Ascending aorta (tissue), 2 donors: ENCODE results near the gene SZT2. TPM values are rescaled to one million over a fixed set of nuclear protein-coding genes. Genes with fewer than 3 reads are reported as not detected.

ENCODE experiments used
- DNase-seq, 2 donors: peaks; one replicate each; pipeline ENCODE4 v3.0.0-alpha.2; 2019; ENCODE audit warnings: low spot score in 2 of 2
- H3K27ac ChIP-seq, 2 donors: fragments of 200-600 bp; sonication (generic); one replicate each; pipeline ENCODE4 v1.5.1; 2016 to 2017; ENCODE audit warnings: mild to moderate bottlenecking in 1 of 2
- H3K27me3 ChIP-seq: fragments of 200-600 bp; sonication (generic); one replicate; pipeline ENCODE4 v1.5.1; 2017
- H3K36me3 ChIP-seq, 2 donors: fragments of 200-600 bp; sonication (generic); one replicate each; pipeline ENCODE4 v1.5.1; 2016
- H3K4me1 ChIP-seq, 2 donors: fragments of 200-600 bp; sonication (generic); one replicate each; pipeline ENCODE4 v1.5.1; 2016 to 2017; ENCODE audit warnings: mild to moderate bottlenecking in 1 of 2
- H3K4me3 ChIP-seq, 2 donors: fragments of 200-600 bp; sonication (generic); one replicate each; pipeline ENCODE4 v1.5.1; 2016 to 2017; ENCODE audit warnings: mild to moderate bottlenecking in 1 of 2
- H3K9me3 ChIP-seq, 2 donors: fragments of 200-600 bp; sonication (generic); one replicate each; pipeline ENCODE4 v1.5.1; 2016
- CTCF ChIP-seq, 3 experiments: fragments of 200-600 bp in 2 of 3; fragments of 450-650 bp in 1 of 3; sonication (generic) in 2 of 3; IDR thresholded peaks; one replicate each; pipeline ENCODE4 v1.5.1; 2016 to 2019; ENCODE audit warnings: antibody characterized with exemption in 3 of 3, mild to moderate bottlenecking in 1 of 3, moderate library complexity in 1 of 3
- intact Hi-C: fragments of 100-400 bp; cut with DNase I; formaldehyde crosslinking; loops from one replicate; pipeline ENCODE4 v1.15.1; 2023
- total RNA-seq: library from RNA; depleted of rRNA; stranded (reverse); fragments of >200 nt; gene quantifications from one replicate; pipeline ENCODE4 v1.1.0, GENCODE V29; 2016

Gene SZT2
- total RNA-seq, 1 donor from 2014 or later = 35.9 TPM

GRCh38 chr1:43373066-43373940 is 16.4 kb upstream of the SZT2 start:
- H3K4me1 ChIP-seq = peaks cover 5 to 10% of the 10 kb centered on the region in 2 donors
- H3K27me3 ChIP-seq = no peaks in the 10 kb centered on the region
- H3K9me3 ChIP-seq = no peaks in the 10 kb centered on the region
- intact Hi-C loops = no loop called here
- H3K4me3 ChIP-seq = no peak overlapping the region
- no peak for DNase-seq
- peaks cover 0 to 4% of the 10 kb centered on the region in 2 donors for H3K36me3 ChIP-seq
- TF ChIP-seq CTCF (IDR thresholded peaks at IDR 0.05) = no peak
- H3K27ac ChIP-seq = peak overlapping the region; percentile 41 to 54

- peaks cover 0 to 13% of the 10 kb centered on the region in 2 donors for H3K36me3 ChIP-seq
- H3K9me3 ChIP-seq = no peaks in the 10 kb centered on the region
- no peak for DNase-seq
- H3K27ac ChIP-seq = no peak overlapping the region
- H3K4me1 ChIP-seq = no peaks in the 10 kb centered on the region
- no peak for TF ChIP-seq CTCF (IDR thresholded peaks at IDR 0.05)
- no peak overlapping the region for H3K4me3 ChIP-seq
- no peaks in the 10 kb centered on the region for H3K27me3 ChIP-seq
- intact Hi-C loops = no loop called here
Measured at GRCh38 chr1:43376723-43377235, 12.9 kb upstream of the SZT2 start.

GRCh38 chr1:43377831-43378230 is 11.9 kb upstream of the SZT2 start:
- no peak for DNase-seq
- Histone ChIP-seq H3K9me3 (no peaks in the 10 kb centered on the region), H3K36me3 (peaks cover 0 to 23% of the 10 kb centered on the region in 2 donors), H3K27me3 (no peaks in the 10 kb centered on the region), H3K4me1 (no peaks in the 10 kb centered on the region), H3K27ac (no peak overlapping the region), H3K4me3 (no peak overlapping the region)
- no peak for TF ChIP-seq CTCF (IDR thresholded peaks at IDR 0.05)
- intact Hi-C loops = no loop called here

GRCh38 chr1:43379476-43379875 is 10.2 kb upstream of the SZT2 start:
- TF ChIP-seq CTCF (IDR thresholded peaks at IDR 0.05) = no peak
- intact Hi-C loops = no loop called here
- Histone ChIP-seq H3K9me3 (no peaks in the 10 kb centered on the region), H3K4me1 (no peaks in the 10 kb centered on the region), H3K36me3 (peaks cover 16 to 40% of the 10 kb centered on the region in 2 donors), H3K4me3 (no peak overlapping the region), H3K27ac (no peak overlapping the region), H3K27me3 (no peaks in the 10 kb centered on the region)
- no peak for DNase-seq

GRCh38 chr1:43381612-43382011 is 8.1 kb upstream of the SZT2 start:
- Histone ChIP-seq H3K4me3 (no peak overlapping the region), H3K4me1 (no peaks in the 10 kb centered on the region), H3K27me3 (no peaks in the 10 kb centered on the region), H3K27ac (no peak overlapping the region), H3K9me3 (no peaks in the 10 kb centered on the region), H3K36me3 (peaks cover 37 to 61% of the 10 kb centered on the region in 2 donors)
- intact Hi-C loops = no loop called here
- DNase-seq = no peak
- TF ChIP-seq CTCF (IDR thresholded peaks at IDR 0.05) = no peak
